ENCODE data around the gene RNU1-2. TPM values are rescaled to one million over a fixed set of nuclear protein-coding genes. Genes with fewer than 3 reads are reported as not detected.
A peak's percentile ranks its signal among the peaks of the same experiment; 100 is the strongest.
"Not testable (repeated sequence)": the region's sequence is repeated elsewhere in the genome, so short reads cannot be mapped to it uniquely, and the experiment has no call there.

RNU1-2 gene
- total RNA-seq = under 1 TPM in 1 of 4 donors, not detected in 3; under 0.01 TPM

DNA sequence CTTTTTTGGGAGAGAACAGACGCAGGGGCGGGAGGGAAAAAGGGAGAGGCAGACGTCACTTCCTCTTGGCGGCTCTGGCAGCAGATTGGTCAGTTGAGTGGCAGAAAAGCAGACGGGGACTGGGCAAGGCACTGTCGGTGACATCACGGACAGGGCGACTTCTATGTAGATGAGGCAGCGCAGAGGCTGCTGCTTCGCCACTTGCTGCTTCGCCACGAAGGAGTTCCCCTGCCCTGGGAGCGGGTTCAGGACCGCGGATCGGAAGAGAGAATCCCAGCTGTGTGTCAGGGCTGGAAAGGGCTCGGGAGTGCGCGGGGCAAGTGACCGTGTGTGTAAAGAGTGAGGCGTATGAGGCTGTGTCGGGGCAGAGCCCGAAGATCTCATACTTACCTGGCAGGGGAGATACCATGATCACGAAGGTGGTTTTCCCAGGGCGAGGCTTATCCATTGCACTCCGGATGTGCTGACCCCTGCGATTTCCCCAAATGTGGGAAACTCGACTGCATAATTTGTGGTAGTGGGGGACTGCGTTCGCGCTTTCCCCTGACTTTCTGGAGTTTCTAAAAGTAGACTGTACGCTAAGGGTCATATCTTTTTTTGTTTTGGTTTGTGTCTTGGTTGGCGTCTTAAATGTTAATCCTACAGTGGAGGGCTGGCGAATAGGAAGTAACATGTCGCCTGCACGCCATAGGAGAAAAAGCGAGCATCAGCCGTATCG, at the start of gene RNU1-2:
RNU1-2 (plus strand) TSS at position 383 of the 718 bp plus-strand sequence.
- H3K36me3 ChIP-seq; in situ Hi-C loops (cut with MboI; ENCODE audit: low sequenced_read_pairs in 4 of 4); H3K9me3 ChIP-seq; H3K27me3 ChIP-seq: not testable (repeated sequence)
- Histone ChIP-seq H3K4me1 (peaks cover 17 to 25% of the 10 kb centered on the region in 2 donors), H3K27ac (peak within 1 kb of the TSS; percentile 80 to 87 (median 84)), H3K4me3 (peak within 1 kb of the TSS; percentile 39 to 59 (median 58))
- peak; percentile 64 to 99 for TF ChIP-seq POLR2A (IDR thresholded peaks at IDR 0.05)
- ATAC-seq (peak; percentile 100), DNase-seq (peak; percentile 85 to 98)
- intact Hi-C loops (cut with DNase I; ENCODE audit: low total_unique reads) = loop anchor here (1.0 kb wide), 1 partner anchor 9 kb away; no protein-coding TSS in a partner anchor

DNA sequence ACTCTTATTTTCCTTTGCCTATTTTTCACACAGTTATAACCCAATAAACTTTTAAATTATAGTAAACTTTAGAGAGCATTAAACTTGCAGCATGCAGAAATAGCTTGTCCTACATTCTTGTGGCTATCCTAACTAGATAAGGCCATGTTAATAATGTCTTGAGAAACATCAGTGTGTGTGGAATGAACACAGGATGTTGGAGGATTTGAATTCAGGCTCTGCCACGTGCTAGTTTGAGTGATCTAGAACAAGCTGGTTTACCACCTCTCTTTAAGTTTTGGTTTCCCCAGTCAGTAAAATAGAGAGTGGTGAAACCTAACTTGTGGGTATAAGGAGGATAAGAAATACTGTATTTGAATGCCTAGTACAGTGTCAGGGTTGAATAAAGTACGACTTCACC, 39.6 kb upstream of the RNU1-2 start:
- H3K4me1 ChIP-seq; intact Hi-C loops (cut with DNase I; ENCODE audit: low total_unique reads); H3K9me3 ChIP-seq; H3K27ac ChIP-seq; H3K27me3 ChIP-seq; in situ Hi-C loops (cut with MboI; ENCODE audit: low sequenced_read_pairs in 4 of 4); H3K36me3 ChIP-seq; H3K4me3 ChIP-seq; ATAC-seq; DNase-seq: not testable (repeated sequence)

DNA sequence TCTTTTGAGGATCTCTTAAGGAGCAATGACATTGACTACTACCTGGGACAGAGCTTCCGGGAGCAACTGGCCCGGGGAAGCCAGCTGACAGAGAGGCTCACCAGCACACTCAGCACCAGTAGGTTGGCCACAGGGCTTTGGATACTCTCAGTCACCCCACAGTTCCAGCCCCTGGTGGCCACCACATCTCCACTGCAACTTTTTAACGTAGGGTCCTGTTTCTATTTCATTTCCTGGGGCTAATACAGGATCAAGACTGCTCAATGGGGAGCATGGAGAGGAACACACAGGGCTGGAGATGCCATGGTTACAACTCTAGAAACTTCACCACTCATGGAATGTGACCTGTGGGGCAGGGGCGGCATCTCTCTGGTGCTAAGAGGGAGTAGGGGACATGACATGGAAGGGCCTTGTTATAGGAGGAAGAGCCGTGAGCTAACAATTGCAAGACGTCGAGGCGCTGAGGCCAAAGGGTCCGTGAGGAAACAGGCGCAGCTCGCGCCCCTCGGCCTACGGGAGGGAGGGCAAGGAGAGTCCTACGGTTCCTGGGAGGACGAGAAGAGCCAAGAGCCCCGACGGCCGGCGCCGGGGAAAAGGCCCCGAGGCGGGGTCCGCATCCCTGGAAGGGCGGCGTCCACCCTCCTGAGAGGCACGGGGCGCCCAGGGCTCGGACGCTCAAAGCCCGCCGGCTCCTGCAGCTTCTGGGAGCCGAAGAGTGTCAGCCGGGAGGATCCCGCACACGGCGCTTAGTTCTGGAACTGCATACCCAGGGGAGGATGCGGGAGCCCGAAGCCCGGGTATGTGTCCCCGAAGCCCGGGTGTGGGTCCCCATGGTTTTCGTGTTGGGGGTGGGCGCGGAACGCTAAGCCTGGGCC, 36.4 kb upstream of the RNU1-2 start:
- H3K36me3 ChIP-seq; ATAC-seq; H3K27me3 ChIP-seq; H3K27ac ChIP-seq; H3K4me1 ChIP-seq; intact Hi-C loops (cut with DNase I; ENCODE audit: low total_unique reads); in situ Hi-C loops (cut with MboI; ENCODE audit: low sequenced_read_pairs in 4 of 4); H3K4me3 ChIP-seq; DNase-seq; H3K9me3 ChIP-seq: not testable (repeated sequence)

- H3K36me3 ChIP-seq; in situ Hi-C loops (cut with MboI; ENCODE audit: low sequenced_read_pairs in 4 of 4); H3K27me3 ChIP-seq; H3K4me3 ChIP-seq; DNase-seq; ATAC-seq; H3K4me1 ChIP-seq; H3K27ac ChIP-seq; H3K9me3 ChIP-seq; intact Hi-C loops (cut with DNase I; ENCODE audit: low total_unique reads): not testable (repeated sequence)
Observed at GRCh38 chr1:16860048-16860447, 35.7 kb upstream of the RNU1-2 start.

DNA sequence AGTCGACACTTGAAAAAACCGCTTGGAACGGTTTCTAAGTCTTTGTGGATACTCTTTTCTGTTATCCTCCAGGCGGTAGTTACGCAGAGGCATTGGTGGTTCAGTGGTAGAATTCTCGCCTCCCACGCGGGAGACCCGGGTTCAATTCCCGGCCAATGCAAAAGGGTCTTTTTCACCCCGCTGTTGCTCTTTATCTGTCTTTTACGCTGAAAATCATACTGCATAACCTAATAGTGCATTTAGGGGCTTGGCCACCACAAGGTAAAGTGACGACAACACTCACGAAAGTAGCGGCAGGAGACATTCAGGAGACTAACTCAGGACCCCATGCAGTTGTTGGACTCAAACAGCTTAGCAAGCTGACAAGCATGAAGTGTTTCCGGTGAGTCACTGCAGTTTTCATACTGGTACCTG, 33.9 kb upstream of the RNU1-2 start:
- DNase-seq; H3K4me1 ChIP-seq; H3K4me3 ChIP-seq; in situ Hi-C loops (cut with MboI; ENCODE audit: low sequenced_read_pairs in 4 of 4); H3K9me3 ChIP-seq; intact Hi-C loops (cut with DNase I; ENCODE audit: low total_unique reads); ATAC-seq; H3K27me3 ChIP-seq; H3K36me3 ChIP-seq; H3K27ac ChIP-seq: not testable (repeated sequence)

DNA sequence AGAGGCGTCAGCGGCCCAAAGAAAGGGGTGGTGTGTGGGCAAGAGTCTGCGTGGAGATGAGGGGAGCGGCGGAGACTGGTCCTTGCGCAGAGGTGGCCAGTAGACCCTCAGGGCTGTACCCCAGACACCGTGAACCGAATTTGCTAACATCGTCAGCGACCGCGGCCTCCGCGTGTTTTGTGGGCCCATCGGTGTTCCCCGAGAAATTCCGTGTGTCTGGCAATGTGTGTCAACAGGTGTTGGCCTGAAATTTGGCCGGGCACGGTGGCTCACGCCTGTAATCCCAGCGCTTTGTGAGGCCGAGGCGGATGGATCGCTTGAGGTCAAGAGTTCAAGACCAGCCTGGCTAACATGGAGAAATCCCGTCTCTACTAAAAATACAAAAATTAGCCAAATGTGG, 33.4 kb upstream of the RNU1-2 start:
- H3K36me3 ChIP-seq; intact Hi-C loops (cut with DNase I; ENCODE audit: low total_unique reads); H3K4me3 ChIP-seq; H3K9me3 ChIP-seq; ATAC-seq; in situ Hi-C loops (cut with MboI; ENCODE audit: low sequenced_read_pairs in 4 of 4); DNase-seq; H3K4me1 ChIP-seq; H3K27me3 ChIP-seq; H3K27ac ChIP-seq: not testable (repeated sequence)

DNA sequence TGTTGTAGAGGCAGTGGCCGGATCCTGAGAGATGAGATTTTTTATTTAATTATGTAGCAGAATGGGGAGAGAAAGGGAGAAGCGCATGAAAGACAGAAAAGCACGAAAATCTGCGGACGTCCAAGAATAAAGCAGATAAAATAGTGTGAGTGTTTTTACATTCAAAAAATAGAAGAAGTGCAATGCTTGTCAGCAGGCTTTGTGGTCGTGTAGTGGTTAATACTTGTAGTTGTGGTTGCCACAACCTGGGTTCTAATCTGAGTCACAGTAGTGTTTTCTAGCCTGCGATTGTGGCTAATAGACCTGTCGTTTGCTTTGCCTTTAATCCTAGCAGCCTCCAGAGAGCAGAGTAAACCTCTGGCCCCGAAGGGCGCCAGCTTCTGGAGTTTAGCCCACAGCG, 32.8 kb upstream of the RNU1-2 start:
- H3K9me3 ChIP-seq; H3K27me3 ChIP-seq; H3K36me3 ChIP-seq; H3K4me1 ChIP-seq; H3K27ac ChIP-seq; H3K4me3 ChIP-seq; in situ Hi-C loops (cut with MboI; ENCODE audit: low sequenced_read_pairs in 4 of 4); ATAC-seq; DNase-seq; intact Hi-C loops (cut with DNase I; ENCODE audit: low total_unique reads): not testable (repeated sequence)

DNA sequence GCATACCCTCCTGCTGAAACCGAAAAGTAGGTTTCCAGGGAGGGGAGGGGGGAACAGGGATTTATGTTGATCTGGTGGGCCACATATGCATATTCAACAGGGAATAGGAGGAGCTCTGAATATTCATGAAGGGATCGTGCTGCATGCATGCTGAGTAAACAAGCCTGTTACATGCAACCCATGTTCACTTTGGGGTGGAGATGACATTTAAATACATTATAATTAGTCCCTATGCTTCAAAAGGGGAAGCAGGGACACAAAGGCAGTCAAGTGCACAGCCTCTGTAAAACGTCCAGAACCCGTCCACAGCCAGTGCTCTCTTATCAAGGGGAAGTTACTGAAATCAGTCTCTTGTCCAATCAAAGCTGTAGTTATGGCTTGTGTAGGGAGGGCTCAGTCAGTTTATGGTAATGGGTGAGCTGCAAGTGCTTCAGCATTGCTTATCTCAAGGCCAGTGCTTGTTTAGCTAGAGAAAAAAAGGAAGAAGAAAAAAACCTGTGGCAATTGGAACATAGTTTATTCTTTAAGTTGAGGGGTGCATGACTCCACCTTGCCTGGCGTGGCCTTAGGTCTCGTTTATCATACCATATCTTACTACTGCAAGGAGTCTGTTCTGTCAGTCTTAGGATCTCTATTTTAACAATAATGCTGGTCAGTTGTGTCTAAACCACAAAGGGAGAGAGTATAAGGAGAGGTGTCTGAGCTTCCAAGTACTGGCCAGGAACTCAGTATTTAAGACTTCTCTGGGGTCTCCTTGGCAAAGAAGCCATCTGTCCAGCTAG, 28.7 kb upstream of the RNU1-2 start:
- ATAC-seq; H3K4me1 ChIP-seq; H3K27me3 ChIP-seq; DNase-seq; in situ Hi-C loops (cut with MboI; ENCODE audit: low sequenced_read_pairs in 4 of 4); H3K4me3 ChIP-seq; H3K9me3 ChIP-seq; H3K27ac ChIP-seq; H3K36me3 ChIP-seq; intact Hi-C loops (cut with DNase I; ENCODE audit: low total_unique reads): not testable (repeated sequence)

GRCh38 chr1:16868787-16869186, 27.0 kb upstream of the RNU1-2 start:
- peaks cover 3 to 15% (median 5%) of the 10 kb centered on the region in 3 donors for H3K27me3 ChIP-seq
- in situ Hi-C loops (cut with MboI; ENCODE audit: low sequenced_read_pairs in 4 of 4); DNase-seq; intact Hi-C loops (cut with DNase I; ENCODE audit: low total_unique reads); H3K36me3 ChIP-seq; ATAC-seq; H3K4me3 ChIP-seq; H3K4me1 ChIP-seq; H3K9me3 ChIP-seq; H3K27ac ChIP-seq: not testable (repeated sequence)

GRCh38 chr1:16869996-16870395, 25.8 kb upstream of the RNU1-2 start:
- H3K36me3 ChIP-seq; H3K4me3 ChIP-seq; H3K27ac ChIP-seq; intact Hi-C loops (cut with DNase I; ENCODE audit: low total_unique reads); H3K4me1 ChIP-seq; ATAC-seq; DNase-seq; in situ Hi-C loops (cut with MboI; ENCODE audit: low sequenced_read_pairs in 4 of 4); H3K9me3 ChIP-seq: not testable (repeated sequence)
- H3K27me3 ChIP-seq = peaks cover 3 to 16% (median 5%) of the 10 kb centered on the region in 3 donors

- H3K4me3 ChIP-seq; H3K27ac ChIP-seq; H3K9me3 ChIP-seq; H3K36me3 ChIP-seq; ATAC-seq; intact Hi-C loops (cut with DNase I; ENCODE audit: low total_unique reads); DNase-seq; H3K4me1 ChIP-seq; in situ Hi-C loops (cut with MboI; ENCODE audit: low sequenced_read_pairs in 4 of 4): not testable (repeated sequence)
- H3K27me3 ChIP-seq = peaks cover 5 to 25% (median 11%) of the 10 kb centered on the region in 3 donors
Observed at GRCh38 chr1:16871171-16871570, 24.6 kb upstream of the RNU1-2 start.

Measured in gastrocnemius medialis (tissue), 4 donors.